Right atrium auricular region (tissue), 2 donors: Measurements from ENCODE around the gene KIFAP3. TPM values are rescaled to one million over a fixed set of nuclear protein-coding genes. Genes with fewer than 3 reads are reported as not detected.

ENCODE experiments used
- DNase-seq: peaks from one replicate; pipeline ENCODE4 v3.0.0-alpha.2; 2019; ENCODE audit warnings: low spot score
- H3K27ac ChIP-seq, 2 donors: fragments of 200-600 bp; sonication (generic); 1 replicate in 1 of 2; 2 replicates in 1 of 2; pipeline ENCODE4 v1.5.1; 2016 to 2019
- H3K27me3 ChIP-seq, 2 donors: fragments of 200-600 bp; sonication (generic); one replicate each; pipeline versions ENCODE4 v1.5.1 to v1.6.0; 2017 to 2019
- H3K36me3 ChIP-seq: fragments of 200-600 bp; sonication (generic); one replicate; pipeline ENCODE4 v1.5.1; 2016
- H3K4me1 ChIP-seq, 2 donors: fragments of 200-600 bp; sonication (generic); one replicate each; pipeline versions ENCODE4 v1.5.1 to v1.6.0; 2017 to 2019
- H3K4me3 ChIP-seq, 2 donors: fragments of 200-600 bp; sonication (generic); 1 replicate in 1 of 2; 2 replicates in 1 of 2; pipeline ENCODE4 v1.5.1; 2017 to 2019; ENCODE audit warnings: mild to moderate bottlenecking in 1 of 2, moderate library complexity in 1 of 2
- H3K9me3 ChIP-seq, 2 donors: fragments of 200-600 bp; sonication (generic); one replicate each; pipeline ENCODE4 v1.5.1; 2019
- total RNA-seq, 2 donors: library from RNA; depleted of rRNA; stranded (reverse); fragments of >200 nt; gene quantifications; one replicate each; pipeline ENCODE4 v1.1.0, GENCODE V29; 2016
- TF ChIP-seq, protein P1 (sequence below), 2 donors: fragments of 200-600 bp; sonication (generic); IDR thresholded peaks; one replicate each; pipeline ENCODE4 v1.5.1; 2019; ENCODE audit warnings: antibody characterized with exemption in 2 of 2

KIFAP3 gene
- total RNA-seq, 2 donors from 2014 or later: 52.3 to 62.2 TPM

DNA sequence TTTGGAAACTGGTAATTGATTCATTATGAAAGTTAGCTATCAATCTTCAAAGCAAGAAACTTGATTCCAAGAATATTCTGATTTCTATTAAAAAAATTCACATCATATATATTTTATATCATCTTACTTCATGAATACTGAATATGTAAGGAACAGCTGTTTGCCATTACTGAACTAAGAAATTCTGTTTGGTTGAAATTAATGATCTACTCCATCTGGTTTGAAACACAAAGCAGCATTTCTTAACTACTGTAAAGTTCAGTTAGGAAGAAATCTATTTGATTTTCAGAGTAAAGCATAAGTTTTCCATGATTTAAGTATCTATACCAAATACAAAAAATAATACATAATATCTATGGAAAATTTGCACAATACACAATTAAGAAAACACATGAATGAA is 114.8 kb downstream of the KIFAP3 start:
- TF ChIP-seq, protein P1, sequence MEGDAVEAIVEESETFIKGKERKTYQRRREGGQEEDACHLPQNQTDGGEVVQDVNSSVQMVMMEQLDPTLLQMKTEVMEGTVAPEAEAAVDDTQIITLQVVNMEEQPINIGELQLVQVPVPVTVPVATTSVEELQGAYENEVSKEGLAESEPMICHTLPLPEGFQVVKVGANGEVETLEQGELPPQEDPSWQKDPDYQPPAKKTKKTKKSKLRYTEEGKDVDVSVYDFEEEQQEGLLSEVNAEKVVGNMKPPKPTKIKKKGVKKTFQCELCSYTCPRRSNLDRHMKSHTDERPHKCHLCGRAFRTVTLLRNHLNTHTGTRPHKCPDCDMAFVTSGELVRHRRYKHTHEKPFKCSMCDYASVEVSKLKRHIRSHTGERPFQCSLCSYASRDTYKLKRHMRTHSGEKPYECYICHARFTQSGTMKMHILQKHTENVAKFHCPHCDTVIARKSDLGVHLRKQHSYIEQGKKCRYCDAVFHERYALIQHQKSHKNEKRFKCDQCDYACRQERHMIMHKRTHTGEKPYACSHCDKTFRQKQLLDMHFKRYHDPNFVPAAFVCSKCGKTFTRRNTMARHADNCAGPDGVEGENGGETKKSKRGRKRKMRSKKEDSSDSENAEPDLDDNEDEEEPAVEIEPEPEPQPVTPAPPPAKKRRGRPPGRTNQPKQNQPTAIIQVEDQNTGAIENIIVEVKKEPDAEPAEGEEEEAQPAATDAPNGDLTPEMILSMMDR (IDR thresholded peaks at IDR 0.05): no peak
- Histone ChIP-seq H3K4me1 (no peaks in the 10 kb centered on the region), H3K27ac (no peak overlapping the region), H3K4me3 (no peak overlapping the region), H3K9me3 (no peaks in the 10 kb centered on the region), H3K36me3 (peaks cover 7% of the 10 kb centered on the region), H3K27me3 (no peaks in the 10 kb centered on the region)
- DNase-seq: no peak

DNA sequence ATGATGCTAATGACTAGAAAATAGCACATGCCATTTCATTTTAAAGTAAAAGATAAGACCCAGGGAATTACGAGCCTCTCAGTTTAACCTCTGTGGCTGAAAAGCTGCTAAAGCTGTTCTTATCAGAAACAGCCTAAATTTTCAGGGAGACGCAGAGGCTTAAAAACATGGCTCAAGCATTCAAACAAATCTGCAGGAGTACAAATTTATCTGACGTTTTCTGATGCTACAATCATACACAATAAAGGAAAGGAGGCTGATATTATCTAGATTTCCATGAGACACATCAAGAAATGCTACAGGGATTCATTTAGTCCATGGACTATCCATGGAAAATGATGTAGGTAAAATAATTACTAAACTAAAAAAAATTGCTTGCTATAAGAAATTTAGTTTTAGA is 115.5 kb downstream of the KIFAP3 start:
- TF ChIP-seq, protein P1 (IDR thresholded peaks at IDR 0.05): no peak

DNA sequence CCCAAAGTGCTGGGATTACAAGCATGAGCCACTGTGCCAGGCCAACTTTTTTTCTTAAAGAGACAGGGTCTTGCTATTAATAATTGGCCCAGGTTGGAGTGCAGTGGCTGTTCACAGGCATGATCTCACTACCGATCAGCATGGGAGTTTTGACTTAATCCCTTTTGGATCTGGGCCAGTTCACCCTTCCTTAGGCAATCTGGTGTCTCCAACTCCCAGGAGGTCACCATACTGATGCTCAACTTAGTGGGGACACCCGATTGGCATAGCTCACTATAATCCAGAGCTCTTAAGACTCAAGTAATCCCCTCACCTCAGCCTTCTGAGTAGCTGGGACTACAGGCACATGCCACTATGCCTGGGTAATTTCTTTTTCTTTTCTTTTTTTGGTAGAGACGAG is 116.6 kb downstream of the KIFAP3 start:
- Histone ChIP-seq H3K4me3 (no peak overlapping the region), H3K4me1 (no peaks in the 10 kb centered on the region), H3K9me3 (no peaks in the 10 kb centered on the region), H3K27me3 (no peaks in the 10 kb centered on the region), H3K36me3 (peaks cover 11% of the 10 kb centered on the region), H3K27ac (no peak overlapping the region)
- TF ChIP-seq, protein P1 (IDR thresholded peaks at IDR 0.05): no peak
- no peak for DNase-seq

More for the DNA sequence above, 115.5 kb downstream of the KIFAP3 start:
- H3K36me3 ChIP-seq: peaks cover 7% of the 10 kb centered on the region
- DNase-seq: no peak
- no peaks in the 10 kb centered on the region for H3K27me3 ChIP-seq
- no peak overlapping the region for H3K27ac ChIP-seq
- no peaks in the 10 kb centered on the region for H3K4me1 ChIP-seq
- no peak overlapping the region for H3K4me3 ChIP-seq
- H3K9me3 ChIP-seq: no peaks in the 10 kb centered on the region

DNA sequence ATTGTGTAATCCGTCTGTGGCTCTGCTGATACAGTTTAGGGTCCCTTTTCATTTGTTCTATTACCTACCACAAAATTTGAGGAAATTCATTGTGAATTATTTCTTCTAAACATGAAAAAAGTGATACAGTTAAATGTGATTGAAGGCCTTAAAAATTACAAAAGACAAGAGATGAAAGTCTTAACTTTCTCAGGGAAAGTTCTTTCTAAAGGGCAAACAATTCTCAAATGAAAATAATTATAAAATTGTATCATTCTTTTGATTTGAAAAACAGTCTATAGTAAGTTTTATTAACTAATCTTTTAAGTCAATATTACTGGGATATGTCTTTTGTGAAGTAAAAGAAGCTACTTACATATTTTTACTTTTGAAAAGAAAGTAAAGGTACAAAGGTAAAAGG is 123.4 kb downstream of the KIFAP3 start:
- TF ChIP-seq, protein P1 (IDR thresholded peaks at IDR 0.05): no peak
- H3K27ac ChIP-seq: no peak overlapping the region
- H3K36me3 ChIP-seq: peaks cover 4% of the 10 kb centered on the region
- H3K4me1 ChIP-seq: no peaks in the 10 kb centered on the region
- no peak for DNase-seq
- no peak overlapping the region for H3K4me3 ChIP-seq
- no peaks in the 10 kb centered on the region for H3K27me3 ChIP-seq
- no peaks in the 10 kb centered on the region for H3K9me3 ChIP-seq

DNA sequence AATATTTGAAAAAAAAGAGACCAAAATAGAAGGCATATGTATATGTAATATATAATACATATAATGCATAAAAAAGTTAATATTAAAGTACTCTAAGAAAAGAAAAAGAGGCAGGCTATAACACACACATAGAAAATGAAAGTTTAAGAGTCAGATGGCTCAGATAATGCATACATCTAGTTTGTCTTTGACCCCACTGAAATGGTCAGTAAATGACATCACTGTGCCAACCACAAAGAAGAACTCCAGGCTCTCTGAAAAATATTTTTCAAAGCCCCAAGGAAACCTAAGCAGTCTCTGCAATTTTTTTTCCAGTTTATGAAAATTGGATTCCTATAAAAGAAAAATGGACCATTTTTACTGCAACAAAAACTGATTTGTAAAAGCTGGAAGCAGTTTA is 125.4 kb downstream of the KIFAP3 start:
- H3K27ac ChIP-seq: no peak overlapping the region
- no peak for DNase-seq
- TF ChIP-seq, protein P1 (IDR thresholded peaks at IDR 0.05): no peak
- H3K27me3 ChIP-seq: no peaks in the 10 kb centered on the region
- no peaks in the 10 kb centered on the region for H3K4me1 ChIP-seq
- H3K4me3 ChIP-seq: no peak overlapping the region
- H3K36me3 ChIP-seq: peaks cover 9% of the 10 kb centered on the region
- no peaks in the 10 kb centered on the region for H3K9me3 ChIP-seq

DNA sequence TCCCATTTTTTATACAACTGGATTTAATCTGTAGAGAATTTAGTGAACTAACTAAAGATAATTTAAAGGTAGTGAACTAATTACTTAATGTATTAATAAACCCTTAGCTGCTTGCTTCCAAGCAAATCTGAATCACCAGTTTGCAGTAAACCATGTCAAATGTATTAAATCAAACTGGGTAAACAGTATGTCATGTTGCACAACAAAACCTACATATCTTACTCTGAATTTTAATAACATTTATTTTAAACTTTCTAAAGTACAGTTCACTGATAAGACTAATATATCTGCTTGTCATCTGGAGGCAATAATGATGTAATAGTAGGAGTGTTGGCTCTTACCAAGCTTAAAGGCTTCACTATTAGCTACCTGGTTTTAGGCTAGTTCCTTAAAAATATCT is 128.3 kb downstream of the KIFAP3 start:
- TF ChIP-seq, protein P1 (IDR thresholded peaks at IDR 0.05): no peak
- H3K9me3 ChIP-seq: no peaks in the 10 kb centered on the region
- no peak for DNase-seq
- peaks cover 8% of the 10 kb centered on the region for H3K36me3 ChIP-seq
- H3K4me1 ChIP-seq: no peaks in the 10 kb centered on the region
- no peak overlapping the region for H3K4me3 ChIP-seq
- H3K27ac ChIP-seq: no peak overlapping the region
- no peaks in the 10 kb centered on the region for H3K27me3 ChIP-seq
